GM19395 (cell line): ENCODE results near the gene GPN3.
"Not testable (repeated sequence)": the region's sequence is repeated elsewhere in the genome, so short reads cannot be mapped to it uniquely, and the experiment has no call there.

Experiments
- ATAC-seq: cut with Tn5 transposase; IDR thresholded peaks from one replicate; pipeline ENCODE4 v1.9.1; 2021; ENCODE audit warnings: mild to moderate bottlenecking, moderate library complexity; ENCODE audit not compliant: unreplicated experiment

GPN3 gene

DNA sequence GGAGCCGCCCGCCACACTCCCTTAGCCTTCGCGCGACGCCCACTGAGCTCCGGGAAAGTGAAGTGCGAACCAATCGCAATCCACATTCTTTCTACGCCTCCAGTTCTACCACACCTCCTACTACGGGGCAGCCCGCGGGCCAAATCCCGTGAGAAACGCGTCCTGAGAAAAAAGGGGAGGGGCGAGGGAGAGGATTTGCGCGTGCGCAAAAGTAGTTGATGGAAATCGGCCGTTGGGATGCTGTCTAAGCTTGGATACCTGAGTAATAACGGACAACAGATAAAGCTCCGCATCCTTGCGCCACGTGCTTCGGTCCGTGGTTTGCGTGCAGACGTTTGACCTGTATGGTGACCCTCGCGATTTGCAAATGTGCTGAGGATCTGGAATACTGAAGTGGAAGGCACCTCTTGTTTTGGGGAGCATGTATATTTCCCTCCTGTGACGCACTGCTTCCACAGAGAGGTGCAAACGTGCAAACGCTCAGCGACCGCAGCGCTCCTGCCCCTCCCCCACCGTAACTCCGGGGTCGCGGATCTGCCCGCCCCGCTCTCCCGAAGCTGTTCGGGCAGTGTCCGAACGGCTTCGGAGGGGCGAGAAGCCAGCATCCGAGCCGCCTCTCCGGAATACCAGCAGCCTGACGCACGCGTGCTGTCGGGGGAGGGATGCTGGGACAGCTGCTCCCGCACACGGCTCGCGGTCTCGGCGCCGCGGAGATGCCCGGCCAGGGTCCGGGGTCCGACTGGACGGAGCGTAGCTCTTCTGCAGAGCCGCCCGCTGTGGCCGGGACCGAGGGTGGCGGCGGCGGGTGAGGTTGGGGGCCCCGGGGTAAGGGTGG is at the start of gene GPN3, which contains the start of gene FAM216A:
GPN3 (minus strand) TSS at position 44 of the 835 bp plus-strand sequence. CDS start 54 bp downstream, outside the sequence.
FAM216A (plus strand) TSS at position 632 of the 835 bp plus-strand sequence; CDS start at position 663, 31 bp downstream.
- ATAC-seq, result peak; percentile 85

DNA sequence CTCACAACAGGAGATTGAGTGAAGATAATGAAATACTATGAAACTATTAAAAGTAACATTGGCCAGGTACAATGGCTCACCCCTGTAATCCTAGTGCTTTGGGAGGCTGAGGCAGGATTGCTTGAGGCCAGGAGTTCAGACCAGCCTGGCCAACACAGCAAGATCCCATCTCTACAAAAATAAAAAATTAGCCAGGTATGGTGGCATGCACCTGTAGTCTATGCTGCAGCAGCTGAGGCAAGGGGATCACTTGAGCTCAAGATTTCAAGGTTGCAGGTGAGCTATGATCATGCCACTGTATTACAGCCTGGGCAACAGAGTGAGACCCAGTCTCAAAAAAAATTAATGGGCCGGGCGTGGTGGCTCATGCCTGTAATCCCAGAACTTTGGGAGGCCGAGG is 48.9 kb upstream of the GPN3 start:
- no peak for ATAC-seq

DNA sequence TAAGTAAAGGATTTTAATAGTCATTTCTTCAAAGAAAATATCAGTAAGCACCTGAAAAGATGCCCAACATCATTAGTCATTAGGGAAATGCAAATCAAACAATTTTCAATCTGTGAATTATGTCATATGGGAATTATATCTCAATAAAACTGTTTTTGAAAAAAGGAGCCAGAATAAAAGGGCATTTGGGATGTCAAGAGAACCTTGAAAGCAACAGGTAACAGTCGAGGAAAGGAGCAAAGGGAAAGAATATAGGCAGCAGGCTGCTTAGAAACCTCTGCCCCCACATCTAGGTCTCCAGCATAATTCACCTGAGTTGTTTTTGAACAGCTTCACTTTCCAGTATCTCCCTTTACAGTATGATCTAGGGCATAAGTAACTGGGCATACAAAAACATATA is 46.3 kb upstream of the GPN3 start:
- no peak for ATAC-seq

DNA sequence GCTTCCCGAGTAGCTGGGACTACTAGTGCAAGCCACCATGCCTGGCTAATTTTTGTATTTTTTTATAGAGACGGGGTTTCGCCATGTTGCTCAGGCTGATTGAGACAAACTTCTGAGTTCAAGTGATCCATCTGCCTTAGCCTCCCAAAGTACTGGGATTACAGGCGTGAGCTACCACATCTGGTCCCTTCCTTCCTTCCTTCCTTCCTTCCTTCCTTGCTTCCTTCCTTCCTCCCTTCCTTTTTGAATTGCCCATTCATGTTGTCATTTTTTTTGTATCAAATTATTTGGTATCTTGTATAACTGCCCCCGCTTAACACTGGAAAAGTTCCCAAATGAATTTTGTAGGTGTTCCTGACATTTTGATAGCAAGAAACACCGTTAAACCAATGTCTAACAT is 45.8 kb upstream of the GPN3 start:
- no peak for ATAC-seq

DNA sequence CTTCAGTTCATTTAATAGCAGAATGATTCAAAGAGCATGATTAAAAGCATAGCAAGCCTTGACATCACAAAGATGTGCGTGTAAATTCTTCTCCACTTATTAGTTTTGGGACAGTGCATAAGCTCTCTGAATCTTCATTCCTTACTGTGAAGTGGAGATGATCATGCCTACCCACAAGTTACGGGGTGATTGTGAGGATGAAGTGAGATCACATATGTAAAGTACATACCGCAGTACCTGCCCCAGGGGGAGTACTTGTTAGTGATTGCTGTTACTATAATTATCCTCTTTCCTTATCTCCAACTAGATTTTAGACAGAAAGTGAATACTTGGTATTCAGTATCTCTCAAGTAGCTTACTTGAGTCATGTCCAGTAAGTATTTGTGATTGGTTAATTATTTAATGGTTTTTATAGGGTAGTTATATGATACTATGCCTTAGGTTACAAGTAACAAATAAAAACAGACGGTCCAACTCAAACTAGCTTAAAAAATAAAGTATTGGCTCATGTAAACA is 40.1 kb upstream of the GPN3 start:
- no peak for ATAC-seq

DNA sequence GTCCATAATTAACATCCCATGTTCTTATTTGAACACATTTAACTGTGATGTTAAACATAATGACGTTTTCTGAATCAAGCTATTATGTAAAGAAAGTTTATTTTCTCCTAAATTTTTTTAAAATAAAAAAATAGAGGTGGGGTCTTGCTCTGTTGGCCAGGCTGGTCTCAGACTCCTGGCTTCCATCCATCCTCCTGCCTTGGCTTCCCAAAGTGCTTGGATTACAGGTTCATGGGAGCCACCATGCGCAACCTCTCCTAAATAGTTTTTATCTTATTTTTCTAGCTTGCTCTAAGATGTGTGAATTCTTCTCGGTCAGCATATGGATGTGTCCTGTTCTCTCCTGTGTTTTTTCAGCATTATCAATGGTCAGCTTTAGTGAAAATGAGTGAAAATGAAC is 37.3 kb upstream of the GPN3 start:
- ATAC-seq, result no peak

DNA sequence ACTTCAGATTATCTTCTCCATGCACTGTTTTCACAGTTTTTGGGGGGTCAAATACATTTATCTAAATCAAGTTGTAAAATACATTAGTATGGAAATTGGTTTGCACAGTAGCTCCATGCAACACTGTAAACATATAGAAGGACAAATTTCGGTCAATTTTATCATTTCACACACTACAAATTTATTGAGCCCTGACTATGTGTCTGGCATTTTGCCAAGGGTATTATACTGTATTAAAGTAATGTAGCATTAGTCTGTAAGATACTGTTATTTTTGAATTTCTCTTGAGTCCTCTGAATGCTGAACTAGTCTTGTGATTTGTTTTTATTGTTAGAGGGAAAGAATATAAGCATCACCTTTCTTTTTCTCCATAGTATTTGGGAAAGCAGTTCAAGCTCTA is 35.4 kb upstream of the GPN3 start:
- ATAC-seq, result no peak

DNA sequence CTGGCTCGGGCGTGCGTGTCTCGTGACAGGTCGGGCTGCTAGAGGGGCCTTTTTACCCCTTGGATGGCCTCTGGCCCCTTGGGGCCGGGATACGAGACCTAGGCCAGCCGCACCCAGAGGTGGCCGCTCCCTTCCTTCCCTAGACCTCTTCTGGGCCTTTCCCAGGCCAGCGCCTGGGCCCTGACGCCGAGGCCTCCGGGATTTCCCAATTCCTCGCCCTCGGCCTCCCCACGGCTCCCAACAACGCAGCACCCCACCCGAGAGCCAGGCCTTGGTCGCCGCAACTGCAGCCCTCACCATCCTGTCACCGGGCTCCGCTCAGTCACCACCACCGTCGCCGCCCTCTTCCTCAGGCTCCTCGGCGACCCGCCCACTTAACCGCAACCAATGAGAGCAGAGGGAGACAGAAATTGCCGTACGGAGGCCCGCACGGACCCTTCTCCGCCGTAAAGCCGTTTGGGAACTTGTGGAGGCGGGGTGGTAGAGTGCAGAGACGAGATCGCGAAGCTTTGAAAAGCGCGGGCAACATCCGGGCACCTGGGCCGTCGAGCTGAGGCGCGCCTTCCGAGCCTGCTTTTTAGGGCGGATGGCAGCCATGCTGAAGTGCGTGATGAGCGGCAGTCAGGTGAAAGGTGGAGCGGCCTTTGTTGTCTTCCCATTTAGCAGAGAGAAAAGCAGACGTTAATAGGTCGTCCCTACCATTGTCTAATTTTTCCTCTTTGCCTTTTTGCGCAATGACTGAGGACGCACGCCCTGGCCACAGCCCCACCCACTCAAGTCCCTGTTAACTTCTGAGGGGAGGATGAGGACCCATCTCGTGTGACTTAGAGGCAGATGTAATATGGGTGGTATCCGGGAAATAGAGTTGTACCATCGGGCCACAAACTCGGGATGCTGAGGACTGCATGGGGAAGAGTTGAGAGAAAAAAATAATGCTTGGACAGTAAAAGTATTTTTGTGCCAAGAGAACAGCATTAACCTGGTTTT is 34.0 kb upstream of the GPN3 start, which contains the start of the genes RAD9B and VPS29:
RAD9B (plus strand) TSS at position 580 of the 987 bp plus-strand sequence; CDS start at position 587, 7 bp downstream.
VPS29 (minus strand) TSS at position 360 of the 987 bp plus-strand sequence; CDS start at position 300, 60 bp downstream.
- ATAC-seq, result peak; percentile 94

DNA sequence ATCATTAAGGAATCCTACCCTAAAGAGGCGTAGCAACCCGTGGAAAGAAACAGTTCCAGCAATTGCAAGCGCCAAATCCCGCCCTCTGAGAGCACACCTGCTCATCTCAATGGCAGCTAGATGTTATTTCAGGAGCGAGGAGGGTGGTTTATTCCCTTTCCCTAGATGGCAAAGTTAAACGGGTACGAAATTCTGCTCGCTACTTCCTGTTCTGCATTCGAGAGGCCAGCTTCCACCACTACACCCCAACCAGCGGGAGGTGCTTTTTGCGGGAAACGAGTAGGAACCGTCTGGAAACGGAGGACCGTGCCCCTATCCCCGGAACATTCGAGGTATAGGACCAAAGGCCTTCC is 33.3 kb upstream of the GPN3 start:
- ATAC-seq, result no peak

DNA sequence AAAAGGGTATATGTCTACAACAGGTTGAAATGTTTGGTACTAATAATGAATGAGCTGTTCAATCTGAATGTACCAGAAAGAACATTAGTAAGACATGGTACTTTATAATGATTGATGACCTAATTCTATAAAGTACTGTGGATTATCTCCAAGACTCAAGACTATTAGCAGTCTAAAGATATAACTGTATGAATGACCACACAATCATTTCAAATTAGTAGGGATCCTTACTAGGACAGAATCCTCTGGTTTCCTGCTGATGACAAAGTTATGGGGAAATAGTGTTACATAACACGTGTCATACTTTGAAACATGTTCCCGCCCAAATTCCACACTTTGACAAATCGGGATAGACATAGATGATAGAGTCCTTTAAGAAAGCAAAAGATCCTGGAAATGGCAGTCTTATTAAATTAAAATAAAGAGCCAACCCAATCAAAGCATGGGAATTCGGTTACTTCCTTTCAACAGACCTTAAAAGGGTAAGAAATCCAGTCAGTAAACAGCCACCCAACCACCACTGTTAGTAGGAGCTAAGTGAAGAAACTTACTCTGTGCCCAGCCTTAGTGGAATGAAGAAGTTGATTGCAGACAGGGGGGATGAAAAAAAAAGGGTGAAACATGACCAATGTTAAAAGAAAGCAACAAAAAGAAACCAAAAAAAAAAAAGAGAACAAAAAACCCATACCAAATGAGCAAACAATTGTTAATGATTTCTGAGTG is 31.1 kb upstream of the GPN3 start:
- no peak for ATAC-seq

DNA sequence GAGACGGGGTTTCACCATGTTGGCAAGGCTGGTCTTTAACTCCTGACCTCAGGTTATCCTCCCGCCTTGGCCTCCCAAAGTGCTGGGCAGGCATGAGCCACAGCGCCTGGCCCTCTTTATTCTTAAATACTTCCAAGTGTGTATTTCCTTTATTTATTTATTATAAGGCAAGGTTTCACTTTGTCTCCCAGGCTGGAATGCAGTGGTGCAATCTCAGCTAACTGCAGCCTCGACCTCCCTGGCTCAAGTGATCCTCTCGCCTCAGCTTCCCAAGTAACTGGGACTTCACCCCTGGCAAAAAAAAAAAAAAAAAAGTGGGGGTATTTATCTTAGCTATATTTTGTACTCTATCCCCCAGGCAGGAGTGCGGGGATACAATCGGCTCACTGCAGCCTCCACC is 7.4 kb upstream of the GPN3 start:
- ATAC-seq, result no peak

DNA sequence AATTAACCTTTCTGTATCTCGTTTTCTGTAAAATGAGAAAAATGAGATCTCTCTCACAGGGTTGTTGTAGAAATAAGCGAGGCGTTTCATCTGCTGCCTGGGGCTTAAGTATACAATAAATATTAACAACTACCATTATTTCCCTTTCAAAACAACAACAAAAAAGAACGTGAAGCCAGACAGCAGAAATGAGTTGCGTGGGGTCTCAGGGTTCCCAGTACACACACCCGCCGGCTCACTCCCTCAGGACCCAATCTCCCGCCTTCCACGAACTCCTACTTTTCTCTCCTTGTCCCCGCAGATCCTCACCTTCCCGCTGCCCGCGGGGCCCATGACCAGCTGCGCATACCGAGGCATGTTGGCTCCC is 227 bp downstream of the GPN3 start:
- no peak for ATAC-seq

DNA sequence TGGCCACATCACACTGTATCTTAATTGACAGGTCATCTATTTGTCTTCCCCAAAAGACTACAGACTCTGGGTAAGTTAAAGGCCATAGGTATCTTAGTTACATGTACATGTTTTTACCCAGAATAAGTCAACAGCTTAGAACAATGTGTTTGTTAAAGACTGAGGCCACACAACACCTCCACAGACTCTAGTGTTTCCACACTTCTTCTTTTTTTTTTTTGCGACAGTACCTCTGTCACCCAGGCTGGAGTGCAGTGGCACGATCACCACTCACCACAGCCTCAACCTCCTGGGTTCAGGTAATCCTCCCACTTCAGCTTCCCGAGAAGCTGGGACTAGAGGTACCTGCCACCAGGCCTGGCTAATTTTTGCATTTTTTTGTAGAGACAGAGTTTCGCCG is 1.3 kb downstream of the GPN3 start:
- ATAC-seq, result no peak

DNA sequence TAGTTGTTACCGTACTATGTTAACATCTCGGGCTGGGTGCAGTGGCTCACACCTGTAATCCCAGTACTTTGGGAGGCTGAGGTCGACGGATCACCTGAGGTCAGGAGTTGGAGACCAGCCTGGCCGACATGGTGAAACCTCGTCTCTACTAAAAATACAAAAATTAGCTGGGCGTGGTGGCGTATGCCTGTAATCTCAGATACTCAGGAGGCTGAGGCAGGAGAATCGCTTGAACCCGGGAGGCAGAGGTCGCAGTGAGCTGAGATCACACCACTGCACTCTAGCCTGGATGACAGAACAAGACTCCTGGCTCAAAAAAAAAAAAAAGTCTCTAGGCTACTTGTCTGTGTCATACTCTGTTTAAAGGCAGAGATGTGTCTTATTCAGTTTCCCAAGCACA is 2.3 kb downstream of the GPN3 start:
- ATAC-seq, result not testable (repeated sequence)

DNA sequence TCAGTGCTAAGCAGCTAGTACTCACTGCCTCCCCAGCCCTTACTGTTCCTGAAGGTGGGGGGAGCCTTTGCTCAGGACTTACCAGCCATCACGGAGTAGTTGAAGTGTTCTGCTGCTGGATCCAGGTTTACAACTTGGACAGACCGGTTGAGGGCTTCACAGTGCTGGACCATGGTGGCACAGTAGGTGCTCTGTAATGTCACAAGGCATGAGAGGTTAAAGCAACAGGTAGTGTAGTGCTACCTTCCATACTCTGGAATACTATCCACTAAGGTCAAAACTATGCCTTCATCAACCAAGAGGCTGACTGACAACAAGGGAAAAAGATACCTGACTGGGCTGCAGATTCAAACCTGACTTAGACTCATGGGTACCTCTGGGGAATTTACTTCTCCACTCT is 3.0 kb downstream of the GPN3 start:
- ATAC-seq, result no peak

DNA sequence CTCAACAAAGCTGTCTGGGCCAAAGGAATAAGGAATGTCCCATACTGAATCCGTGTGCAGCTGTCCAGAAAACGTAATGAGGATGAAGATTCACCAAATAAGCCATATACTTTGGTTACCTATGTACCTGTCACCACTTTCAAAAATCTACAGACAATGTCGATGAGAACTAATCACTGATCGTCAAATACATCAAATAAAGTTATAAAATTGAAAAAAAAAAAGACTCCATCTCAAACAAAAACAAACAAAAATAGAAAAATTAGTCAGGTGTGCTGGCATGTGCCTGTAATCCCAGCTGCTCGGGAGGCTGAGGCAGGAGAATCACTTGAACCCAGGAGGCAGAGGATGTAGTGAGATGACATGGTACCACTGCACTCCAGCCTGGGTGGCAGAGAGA is 6.9 kb downstream of the GPN3 start:
- not testable (repeated sequence) for ATAC-seq

DNA sequence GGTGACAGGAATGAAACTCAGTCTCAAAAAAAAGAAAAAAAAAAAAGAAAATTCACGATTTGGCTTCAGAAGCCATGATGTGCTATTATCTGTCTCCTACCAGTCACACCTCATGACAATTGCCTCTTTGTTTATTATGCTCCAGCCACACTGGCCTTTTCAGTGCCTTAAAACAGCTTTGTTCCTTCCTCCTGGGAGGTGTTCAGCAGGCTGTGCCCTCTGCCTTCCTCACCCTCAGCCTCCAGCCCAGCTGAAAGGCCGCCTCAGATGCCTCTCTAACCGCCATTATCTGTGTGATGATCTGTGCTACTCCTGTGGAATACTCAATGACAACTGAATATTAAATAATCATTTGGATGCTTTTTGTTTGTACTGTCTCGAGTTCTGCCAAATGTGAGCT is 9.3 kb downstream of the GPN3 start:
- ATAC-seq, result no peak

DNA sequence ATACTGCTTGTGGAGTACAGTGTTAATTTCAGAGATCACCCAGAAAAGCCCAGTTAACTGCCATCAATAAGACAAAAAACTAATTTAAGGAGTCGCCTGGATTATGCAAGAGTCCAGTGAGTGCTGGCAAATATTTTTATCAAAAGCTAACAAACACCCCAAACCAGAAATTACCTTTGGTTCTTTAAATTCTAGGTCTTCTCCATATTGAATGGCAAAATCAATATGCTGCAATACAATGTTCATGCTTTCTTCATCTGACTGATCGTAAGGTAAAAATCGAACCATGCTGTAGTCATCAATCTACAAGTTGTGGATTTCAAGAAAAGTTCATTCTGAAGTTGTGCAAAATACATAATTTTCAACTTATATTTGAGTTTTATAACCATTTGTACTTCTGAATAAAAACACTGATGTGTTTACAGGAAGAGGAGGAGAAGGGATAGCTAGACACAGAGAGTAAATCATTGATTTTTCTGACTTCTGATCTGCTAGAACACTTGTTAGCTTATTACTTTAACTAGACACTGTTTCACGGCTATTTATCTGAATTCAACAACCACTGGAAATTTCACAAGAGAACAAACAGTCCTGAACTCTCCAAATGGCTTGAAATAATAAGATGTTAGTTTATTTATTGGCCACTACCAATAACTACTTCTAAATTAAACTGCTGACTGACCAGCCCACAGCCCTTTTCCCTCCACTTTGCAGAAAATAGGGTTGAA is 14.3 kb downstream of the GPN3 start:
- ATAC-seq, result no peak

DNA sequence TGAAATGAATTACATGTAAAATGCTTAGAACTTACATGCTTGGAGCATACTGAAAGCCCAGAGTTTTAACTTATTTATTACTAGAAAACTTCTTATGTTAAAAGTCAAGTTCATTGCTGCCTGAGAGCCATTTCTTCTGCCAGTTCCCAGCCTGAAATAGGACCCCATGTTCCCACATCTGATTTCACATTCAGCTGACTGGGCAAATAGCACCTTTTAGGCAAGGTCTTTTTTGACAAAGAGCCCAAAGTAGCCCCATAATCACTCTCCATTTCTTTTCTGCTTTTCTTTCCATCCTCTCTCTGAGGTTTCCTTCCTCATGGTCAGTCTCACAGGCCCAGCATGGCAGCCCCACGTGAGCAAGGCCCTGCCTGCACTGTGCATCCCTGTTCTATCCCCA is 16.8 kb downstream of the GPN3 start:
- ATAC-seq, result no peak
